ENCODE measurements around the gene MRM2. TPM values are rescaled to one million over a fixed set of nuclear protein-coding genes. Genes with fewer than 3 reads are reported as not detected.
"Not testable (repeated sequence)": the region's sequence is repeated elsewhere in the genome, so short reads cannot be mapped to it uniquely, and the experiment has no call there.

The MRM2 gene
- 9.1 TPM for total RNA-seq (ENCODE audit: insufficient read depth, low replicate concordance)

DNA sequence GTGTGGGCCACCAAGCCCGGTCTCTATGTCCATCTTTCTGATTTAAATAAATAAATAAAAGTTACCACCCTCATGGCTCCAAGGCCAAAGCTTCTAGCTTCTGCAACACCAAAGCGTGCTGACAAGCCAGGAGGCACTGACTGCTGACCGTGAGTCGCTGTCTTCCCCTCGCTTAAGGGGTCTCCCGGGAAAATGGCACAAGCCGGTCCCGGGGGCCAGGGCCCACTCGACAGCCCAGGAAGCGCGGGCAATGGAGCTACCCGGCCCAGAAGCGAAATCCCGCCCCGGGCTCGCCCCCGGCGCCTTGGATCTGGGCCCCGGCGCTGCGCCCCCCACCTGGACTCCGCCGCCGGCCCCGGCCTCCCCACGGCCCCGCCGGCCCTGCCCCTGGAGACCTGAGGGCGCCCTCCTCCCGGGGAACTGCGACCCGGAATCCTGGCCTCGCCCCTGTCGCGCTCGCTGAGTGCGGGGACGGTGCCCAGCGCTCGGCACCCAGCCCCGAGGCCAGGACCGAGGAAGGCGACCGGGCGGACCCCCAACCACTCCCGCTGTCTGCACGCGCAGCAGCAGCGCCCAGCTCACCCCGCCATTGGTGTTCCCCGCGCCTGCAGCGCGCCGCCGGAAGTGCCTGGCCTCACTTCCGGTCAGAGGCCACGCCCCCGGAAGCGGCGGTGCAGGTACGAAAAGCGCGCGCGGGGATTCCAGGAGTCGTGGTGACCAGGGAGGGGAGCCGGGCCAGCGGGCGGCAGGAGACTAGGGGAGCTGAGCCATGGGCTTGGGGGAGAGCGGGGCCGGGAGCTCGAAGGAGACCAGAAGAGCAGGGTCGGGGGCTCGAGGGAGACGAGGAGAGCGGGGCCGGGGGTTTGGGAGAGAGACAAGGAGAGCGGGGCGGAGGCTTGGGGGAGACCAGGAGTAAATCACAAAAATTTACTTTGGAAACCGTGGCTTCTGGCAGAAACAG is at the start of gene MRM2, which contains the start of gene NUDT1:
Gene MRM2, minus strand, starts transcription at position 626 of the 961 bp plus-strand sequence. Its CDS starts 36 bp downstream, at position 590.
Gene NUDT1, plus strand, starts transcription at position 647 of the 961 bp plus-strand sequence. CDS start 2,349 bp downstream, outside the sequence.
- DNase-seq (ENCODE audit: low spot score): peak; percentile 78

DNA sequence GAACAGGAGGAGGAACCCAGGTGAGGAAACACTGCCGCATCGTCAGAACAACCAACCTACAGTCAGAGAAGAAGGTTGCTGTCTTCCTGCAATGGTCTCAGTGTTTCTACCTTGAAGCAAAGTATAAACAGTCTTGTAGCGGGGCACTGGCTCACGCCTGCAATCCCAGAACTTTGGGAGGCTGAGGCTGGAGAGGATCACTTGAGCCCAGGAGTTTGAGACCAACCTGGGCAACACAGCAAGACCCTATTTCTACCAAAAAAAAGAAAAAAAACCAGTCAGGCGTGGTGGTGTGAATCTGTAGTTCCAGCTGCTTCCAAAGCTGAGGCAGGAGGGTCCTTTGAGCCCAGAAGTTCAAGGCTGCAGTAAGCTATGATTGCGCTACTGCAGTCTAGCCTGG is 48.9 kb upstream of the MRM2 start:
- no peak for DNase-seq (ENCODE audit: low spot score)

DNA sequence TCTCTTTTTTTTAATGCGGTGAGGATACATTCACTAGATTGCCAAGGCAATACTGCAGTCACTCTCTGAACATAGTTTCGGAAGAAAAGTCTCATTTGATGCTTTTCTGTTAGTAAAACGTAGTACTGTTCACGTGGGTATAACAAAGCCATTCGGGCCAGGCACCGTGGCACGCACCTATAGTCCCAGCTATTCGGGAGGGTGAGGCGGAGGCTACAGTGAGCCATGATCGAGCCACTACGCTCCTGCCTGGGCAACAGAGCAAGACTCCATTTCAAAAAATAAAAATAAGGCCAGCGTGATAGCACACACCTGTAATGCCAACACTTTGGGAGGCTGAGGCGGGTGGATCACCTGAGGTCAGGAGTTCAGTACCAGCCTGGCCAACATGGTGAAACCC is 47.6 kb upstream of the MRM2 start:
- DNase-seq (ENCODE audit: low spot score): no peak

DNA sequence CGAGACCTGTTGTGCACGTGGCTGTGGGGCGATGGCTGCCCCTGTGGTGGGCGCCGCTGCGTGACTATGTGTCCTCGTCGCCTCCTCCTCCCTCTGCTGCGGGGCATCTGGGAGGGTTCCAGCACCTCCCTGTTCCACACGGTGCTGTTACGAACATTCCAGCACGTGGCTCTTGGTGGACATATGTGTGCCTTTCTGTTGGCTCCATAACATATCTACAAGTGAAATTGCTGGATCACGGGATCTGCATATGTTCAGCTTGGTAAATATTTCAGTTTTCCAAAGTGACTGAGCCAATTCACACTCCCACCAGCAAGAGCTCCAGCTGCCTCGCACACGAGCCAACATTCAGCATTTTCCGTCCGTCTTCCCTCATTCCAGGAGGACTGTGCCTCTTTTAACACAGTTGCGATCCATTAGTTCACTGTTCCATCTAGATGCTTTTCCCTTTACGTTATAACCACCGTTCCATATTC is 47.1 kb upstream of the MRM2 start:
- no peak for DNase-seq (ENCODE audit: low spot score)

DNA sequence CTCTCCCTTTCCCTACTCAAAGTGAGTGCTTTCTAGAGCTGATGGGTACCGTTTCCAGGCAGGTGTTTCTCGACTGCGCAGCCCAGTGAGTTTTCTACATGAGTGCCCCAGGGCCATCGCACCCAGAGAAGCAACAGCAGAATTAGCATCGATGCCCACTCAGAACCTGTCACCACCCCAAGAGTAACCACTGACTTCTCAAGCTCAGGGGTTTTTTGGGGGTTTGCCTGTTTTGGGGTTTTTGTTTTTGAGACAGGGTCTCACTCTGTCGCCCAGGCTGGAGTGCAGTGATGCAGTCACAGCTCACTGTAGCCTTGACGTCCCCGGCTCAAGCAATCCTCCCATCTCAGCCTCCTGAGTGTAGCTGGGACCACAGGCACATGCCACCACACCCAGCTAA is 46.5 kb upstream of the MRM2 start:
- no peak for DNase-seq (ENCODE audit: low spot score)

DNA sequence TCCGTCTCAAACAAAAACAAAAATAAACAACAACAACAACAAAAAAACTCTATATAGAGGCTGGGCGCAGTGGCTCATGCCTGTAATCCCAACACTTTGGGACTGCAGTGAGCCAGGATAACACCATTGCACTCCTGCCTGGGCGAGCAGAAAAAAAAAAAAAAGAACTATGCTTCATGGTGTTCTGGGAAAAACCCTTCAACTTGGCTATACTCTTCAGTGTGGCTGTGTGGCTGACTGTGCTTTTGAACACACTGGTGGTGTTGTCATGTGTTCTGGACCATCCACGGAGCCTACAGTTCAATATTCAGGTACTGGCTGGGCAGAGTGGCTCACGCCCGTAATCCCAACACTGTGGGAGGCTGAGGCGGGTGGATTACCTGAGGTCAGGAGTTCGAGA is 45.7 kb upstream of the MRM2 start:
- DNase-seq (ENCODE audit: low spot score): no peak

DNA sequence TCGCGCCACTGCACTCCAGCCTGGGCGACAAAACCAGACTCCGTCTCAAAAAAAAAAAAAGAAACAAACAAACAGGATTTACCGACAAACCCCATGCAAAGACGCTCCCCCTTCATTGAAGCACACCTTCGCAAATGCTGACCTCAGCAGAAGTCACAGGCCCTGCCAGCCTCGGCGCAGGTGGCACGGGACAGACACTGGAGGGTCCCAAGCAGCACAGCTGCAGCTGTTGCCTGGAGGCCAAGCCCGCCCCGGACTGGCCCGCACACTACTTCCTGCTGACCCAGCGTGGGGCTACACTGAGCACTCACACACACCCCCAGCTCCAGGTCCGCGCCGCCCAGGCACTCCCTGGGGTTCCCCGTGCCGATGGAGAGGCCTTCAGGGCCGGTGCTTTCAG is 41.1 kb upstream of the MRM2 start:
- DNase-seq (ENCODE audit: low spot score): no peak

DNA sequence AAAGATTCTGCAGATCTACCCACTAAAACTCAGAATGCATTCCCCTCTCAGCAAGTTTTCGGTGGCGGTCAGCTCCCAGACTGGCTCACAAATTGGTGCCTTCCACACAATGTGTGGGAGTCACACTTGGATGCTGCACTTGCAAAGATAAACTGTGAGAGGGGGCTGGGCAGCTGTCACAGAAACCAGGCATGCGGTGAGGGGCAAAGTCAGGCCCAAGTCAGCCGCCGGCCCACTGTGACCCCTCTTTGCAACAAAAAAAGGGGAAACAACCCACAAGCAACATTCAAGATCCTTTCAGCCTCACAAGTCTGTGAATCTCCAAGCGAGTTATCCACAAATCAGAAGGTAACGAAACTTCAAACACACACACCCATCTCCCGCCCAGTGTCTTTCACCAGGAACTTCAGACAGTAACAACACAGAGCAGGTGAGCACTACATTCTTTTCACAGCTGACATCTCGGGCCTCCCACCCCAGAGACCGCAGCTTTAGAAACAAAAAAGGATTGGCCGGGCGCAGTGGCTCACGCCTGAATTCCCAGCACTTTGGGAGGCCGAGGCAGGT is 40.3 kb upstream of the MRM2 start:
- peak; percentile 14 for DNase-seq (ENCODE audit: low spot score)

DNA sequence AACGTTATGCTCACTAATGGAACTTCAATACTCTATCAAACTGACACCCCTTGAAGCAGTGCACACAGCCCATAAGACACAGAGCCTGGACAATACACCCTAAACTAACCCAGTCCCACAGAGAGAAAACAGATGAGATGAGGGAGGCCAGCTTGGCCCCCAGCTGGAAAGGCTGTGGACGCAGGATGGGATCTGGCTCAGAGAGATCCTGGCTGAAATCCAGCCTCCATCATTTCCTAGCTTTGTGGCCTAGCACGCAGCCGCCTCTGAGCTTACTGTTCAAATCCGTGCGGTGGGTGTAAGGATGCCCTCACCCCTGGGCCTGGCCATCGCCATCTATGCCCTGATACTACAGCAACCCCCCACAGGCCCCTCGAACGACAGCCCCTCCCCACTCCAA is 39.5 kb upstream of the MRM2 start:
- DNase-seq (ENCODE audit: low spot score): peak; percentile 89

DNA sequence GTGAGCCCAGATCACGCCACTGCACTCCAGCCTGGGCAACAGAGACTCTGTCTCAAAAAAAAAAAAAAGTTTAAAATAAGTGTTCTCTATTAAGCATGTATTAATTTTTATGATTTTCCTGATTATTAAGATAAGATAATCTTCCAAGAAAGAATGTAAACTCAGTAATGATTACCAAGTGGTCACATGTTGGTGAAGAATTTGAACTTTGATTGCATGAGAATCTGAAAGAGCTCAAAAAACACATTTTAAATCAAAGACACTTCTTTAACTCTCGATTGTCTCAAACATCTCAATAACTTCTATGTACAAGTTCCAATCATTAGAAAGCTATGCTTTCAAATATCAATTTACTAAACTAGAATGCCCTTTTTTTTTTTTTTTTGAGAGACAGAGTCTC is 38.4 kb upstream of the MRM2 start:
- DNase-seq (ENCODE audit: low spot score): no peak

DNA sequence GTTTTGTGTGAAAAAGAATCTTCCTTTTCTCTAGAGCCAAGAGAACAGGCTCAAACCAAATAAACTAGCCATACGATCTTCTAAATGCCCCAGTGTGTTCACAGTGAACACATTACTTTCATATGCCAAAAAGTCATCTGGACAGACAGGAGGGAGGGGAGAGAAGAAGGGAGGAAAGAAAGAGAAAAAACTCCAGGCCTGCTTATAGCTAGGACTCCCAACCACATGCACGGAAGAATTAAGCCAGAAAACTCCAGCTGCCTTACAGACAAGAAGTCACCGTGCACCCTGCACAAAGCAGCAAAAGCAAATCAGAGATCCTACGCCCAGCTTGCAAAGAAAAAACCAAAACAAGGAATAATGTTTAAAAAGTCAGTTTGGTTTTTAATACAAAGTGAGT is 37.9 kb upstream of the MRM2 start:
- peak; percentile 90 for DNase-seq (ENCODE audit: low spot score)

DNA sequence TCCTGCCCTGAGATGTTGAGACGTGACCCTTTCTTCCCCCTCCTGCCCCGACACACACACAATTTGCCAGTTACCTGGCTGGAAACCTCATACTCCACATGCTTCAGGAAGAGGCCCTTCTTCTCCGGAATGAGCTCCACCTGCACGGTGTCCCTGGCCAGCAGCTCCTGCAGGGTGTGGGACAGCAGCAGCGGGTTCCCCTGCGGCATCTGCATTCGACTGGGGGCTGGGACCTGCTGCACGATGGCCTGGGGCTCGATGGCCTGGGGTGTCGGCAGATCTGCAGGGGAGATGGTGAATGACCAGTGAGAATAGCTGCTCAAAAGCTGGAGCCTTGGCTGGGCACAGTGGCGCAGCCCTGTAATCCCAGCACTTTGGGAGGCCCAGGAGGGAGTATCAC is 36.0 kb upstream of the MRM2 start:
- DNase-seq (ENCODE audit: low spot score): no peak

DNA sequence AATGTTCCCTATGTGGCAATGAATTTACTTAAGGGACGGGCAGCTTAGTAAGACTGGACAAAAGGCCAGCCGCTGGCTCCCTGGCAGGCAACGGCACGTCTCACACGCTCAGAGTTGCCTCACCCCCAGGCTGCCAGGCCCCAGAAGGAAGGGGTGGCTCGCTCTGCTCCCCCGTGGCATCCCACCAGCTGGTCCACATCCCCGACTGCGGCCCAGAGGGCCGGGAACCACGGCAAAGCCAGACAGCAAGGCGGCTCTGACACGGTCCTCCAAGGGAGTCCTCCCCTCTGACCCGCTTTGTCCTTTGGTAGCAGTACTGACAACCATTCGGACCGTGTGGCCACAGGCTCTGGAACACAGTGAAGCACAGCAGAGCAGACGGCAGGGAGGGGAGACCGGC is 34.1 kb upstream of the MRM2 start:
- no peak for DNase-seq (ENCODE audit: low spot score)

DNA sequence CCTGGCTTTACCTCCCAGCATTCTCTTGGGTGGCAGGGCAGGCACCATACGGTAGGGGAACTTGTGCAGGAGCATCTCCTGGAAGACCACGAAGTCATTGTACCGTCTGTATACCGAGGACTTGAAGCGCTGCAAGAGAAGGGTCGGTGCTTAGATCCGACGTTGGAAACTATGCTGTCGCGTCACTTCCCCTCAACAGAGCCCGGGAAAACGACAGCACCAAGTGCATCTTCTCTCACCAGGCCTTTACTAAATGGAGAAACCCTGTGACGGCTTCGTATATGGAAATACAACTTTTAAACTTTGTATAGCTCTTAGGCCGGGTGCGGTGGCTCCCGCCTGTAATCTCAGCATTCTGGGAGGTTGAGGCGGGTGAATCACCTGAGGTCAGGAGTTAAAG is 33.1 kb upstream of the MRM2 start:
- no peak for DNase-seq (ENCODE audit: low spot score)

DNA sequence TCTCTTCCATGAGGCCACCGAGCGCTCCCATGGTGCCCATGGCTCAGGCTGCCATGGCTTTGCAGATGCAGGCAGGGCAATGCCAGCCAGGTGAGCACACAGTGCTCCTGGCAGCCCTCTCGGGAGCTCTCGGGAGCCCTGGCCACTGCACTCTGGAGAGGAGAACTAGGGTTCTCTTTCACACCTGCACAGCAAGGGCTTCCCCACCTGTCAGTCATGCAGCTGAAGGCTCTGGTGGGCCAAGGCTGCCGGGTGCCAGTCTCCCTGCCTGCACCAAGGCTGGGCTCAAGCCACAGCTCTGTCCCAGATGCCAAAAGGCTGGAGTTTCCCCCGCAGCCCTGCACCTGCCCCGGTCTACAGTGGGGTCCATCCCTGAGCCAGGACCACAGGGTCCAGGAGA is 32.7 kb upstream of the MRM2 start:
- no peak for DNase-seq (ENCODE audit: low spot score)

DNA sequence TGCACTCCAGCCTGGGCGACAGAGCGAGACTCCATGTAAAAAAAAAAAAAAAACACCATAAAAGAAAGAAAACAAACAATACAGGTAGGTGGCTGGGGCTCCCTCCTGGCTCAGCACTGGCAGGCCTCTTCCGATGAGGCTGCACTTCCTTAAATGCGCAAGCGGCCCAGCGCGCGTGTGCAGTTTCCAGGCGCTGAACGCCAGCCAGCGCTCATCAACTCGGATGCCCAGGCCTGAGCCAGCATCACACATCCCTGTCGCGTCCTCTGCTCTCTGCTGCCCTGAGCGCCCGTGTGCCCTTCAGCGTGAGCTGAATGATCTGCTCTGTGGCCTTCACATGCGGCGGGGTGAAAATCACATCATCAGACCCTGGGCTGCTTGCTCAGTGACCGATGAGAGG is 31.9 kb upstream of the MRM2 start:
- DNase-seq (ENCODE audit: low spot score): no peak

DNA sequence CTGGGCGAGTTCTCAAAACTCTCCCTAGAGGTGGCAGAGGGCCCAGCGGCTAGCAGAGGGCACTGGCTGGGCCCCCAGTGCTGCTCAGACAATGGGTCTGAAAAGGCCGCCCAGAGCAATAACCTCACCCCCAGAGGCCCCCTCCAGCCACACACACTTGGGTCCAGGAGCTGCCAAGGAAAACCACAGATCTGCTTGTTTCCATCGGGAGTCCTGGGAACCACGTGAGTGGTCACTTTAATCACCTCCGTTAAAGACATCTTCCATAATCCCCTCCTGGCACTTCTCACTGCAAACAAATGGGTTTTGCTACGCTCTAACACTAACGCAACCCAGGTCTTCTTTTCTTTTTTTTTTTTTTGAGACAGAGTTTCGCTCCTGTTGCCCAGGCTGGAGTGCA is 30.0 kb upstream of the MRM2 start:
- DNase-seq (ENCODE audit: low spot score): no peak

DNA sequence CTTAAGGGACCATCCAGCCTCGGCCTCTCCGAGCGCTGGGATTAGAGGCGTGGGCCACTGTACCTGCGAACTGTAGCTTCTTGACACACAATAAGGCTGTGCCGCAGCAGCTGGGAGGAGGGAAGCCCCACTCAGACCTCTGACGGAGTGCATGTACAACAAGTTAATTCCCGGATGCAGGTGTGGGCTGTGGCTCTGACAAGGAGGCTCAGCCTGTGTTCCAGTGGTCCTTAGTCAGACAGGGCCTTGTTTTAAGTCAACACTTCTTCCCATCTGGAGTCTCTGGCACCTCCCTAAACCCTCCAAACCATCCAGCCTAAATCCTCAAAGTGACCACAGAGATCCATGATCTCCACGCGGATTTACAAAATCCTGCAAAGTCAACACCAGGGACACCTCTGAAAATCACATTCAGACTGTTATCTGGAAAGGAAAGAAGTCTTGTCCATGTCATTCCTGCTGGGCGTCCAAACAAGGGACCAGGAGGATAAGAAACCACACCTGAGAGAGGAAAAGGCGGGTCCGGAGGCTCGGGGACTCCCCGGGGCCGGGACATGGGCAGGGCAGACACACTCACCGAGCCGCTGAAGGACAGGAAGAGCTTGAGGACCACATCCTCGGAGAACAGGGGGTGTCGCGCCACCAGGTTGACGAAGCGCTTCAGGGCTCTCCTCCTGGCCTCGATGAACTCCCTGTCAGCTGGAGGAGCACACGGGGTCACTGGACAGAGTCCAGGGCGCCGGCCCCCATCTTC is 29.4 kb upstream of the MRM2 start:
- DNase-seq (ENCODE audit: low spot score): no peak

DNA sequence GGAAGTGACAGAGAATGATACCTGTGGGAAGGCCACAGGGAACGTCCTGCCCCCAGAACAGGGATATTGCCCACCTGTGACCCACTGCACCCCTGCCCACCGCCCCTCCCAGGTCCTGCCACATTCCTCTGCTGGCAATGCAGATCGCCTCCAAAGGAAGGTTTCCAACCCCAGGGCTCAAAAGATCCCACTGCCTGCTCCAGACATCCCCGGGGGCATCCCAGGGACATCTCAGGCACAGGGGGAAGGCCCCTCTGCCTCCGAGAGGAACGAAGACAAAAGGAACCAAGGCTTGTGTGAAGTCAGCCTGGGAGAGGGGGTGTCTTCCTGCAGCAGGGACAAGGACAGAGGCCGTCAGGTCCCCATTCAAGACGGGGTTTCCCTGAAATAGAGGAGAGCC is 28.5 kb upstream of the MRM2 start:
- no peak for DNase-seq (ENCODE audit: low spot score)

DNA sequence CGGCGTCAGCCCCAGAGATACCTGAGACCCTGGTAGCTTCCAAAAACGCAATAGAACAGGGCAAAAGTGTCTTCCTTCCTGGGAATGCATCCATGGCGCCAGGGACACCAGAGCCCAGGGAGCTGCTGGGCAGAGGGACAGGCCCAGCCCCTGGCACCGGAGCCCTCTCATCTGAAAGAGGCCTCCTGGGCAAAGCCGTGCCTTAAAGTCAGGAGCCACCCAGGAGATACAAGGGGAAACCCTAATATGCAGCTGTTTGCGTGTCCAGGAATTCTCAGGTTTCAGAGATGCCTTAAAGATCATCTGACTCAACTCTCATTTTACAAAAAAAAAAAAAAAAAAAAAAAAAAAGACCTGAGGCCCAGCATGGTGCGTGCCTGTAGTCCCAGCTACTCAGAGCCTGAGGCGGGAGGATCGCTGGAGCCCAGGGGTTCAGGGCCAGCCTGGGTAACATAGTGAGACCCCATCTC is 28.0 kb upstream of the MRM2 start:
- no peak for DNase-seq (ENCODE audit: low spot score)

DNA sequence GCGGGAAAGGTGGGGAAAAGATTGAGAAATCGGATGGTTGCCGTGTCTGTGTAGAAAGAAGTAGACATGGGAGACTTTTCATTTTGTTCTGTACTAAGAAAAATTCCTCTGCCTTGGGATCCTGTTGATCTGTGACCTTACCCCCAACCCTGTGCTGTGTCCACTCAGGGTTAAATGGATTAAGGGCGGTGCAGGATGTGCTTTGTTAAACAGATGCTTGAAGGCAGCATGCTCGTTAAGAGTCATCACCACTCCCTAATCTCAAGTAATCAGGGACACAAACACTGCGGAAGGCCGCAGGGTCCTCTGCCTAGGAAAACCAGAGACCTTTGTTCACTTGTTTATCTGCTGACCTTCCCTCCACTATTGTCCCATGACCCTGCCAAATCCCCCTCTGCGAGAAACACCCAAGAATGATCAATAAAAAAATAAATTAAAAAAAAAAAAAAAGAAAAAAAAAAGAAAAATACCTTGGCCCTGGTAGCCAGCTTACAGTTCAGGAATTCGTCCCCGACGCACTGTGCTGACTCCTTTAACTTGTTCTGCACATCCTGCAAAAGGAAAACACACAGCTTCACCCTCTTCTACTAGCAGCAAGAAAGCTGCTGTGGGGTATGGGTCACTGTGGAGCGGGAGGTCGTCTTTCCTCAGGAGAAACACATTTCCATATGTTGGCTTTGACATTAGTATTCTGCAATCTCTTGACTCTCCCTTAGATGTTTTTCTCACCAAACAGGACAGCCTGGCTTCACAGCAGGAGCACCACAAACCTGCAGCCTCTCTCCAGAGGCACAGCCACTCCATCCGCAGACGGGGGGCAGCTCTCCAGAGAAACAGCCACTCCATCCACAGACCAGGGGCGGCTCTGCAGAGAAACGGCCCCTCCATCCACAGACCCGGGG is 27.3 kb upstream of the MRM2 start:
- DNase-seq (ENCODE audit: low spot score): not testable (repeated sequence)
